HG02885 (cell line): ENCODE measurements around the gene GIGYF1.
"Not testable (repeated sequence)": the region's sequence is repeated elsewhere in the genome, so short reads cannot be mapped to it uniquely, and the experiment has no call there.

ENCODE experiments used
- ATAC-seq: cut with Tn5 transposase; IDR thresholded peaks from one replicate; pipeline ENCODE4 v1.9.1; 2021; ENCODE audit warnings: mild to moderate bottlenecking; ENCODE audit not compliant: unreplicated experiment, poor library complexity

The GIGYF1 gene

DNA sequence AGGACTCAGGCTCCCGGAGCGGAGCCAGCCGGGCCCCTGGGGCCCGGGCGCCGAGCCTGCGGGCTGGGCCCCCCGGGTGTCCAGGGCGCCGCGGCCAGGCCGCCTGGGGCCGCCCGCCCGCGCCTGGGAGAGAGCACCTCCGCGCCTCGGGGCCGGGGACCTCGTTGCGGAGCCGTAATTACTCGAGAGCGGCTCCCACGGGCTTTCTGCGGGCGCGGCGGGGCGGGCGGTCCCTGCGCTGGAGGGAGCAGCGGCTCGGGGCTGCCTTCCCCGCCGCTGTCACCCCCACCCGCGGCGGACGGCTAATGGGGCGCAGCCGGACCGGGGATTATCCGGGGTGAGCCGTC is 19.0 kb downstream of the GIGYF1 start:
- no peak for ATAC-seq

DNA sequence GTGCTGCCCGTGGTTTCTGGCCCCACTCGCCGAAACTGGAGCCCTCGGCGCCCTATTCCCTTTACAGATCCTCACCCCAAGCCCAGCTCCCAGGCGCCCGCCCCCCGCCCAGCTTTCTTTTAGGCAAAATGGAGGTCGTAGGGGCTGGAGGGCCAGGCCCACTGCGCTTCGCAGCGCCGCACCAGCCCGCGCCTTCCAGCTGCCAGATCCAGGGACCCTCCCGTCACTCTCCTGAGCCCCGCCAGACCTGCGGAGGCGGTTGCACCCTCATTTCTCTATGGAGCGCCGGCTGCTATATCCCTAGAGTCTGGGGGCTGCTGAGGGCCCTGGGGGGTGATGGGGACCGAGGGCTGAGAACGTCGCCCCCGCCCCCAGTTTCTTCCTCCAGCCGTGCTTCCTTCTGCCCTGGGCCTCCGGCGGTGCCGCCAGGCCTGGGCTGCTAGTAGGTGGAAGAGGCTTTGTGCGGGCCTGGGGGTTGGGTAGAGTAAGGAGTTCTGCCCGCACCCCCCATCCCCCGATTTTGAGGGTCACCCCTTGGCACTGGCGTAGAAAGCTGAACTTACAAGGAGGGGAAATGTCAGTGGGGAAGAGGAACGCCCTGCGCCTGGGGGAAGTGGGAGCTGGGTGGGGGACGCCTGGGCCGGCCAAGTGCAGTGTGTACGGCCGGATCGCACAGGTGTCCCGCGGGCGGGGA is 19.5 kb downstream of the GIGYF1 start:
- ATAC-seq, result no peak

DNA sequence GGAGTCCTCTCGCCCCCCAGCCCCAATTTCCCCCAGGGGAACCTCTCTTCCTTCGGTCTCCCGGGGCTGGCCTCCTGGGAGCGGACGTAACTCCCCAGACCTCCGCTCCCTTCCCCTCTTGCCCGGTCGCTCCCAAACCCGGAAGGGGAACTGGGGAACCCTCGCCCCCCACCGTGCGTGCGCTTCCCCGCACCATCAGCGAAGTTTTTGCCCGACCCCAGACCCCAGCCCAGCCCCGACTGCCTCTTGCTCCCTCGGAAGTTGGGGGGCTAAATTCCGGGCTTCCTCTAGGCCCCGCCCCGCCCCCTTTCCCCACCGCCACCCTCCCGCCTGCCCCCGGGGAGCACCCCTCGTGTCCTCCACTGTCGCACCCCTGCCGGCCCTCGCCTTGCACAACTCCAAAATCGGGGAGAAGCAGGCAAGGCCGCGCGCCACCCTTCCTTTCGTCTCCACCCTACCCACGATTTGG is 20.1 kb downstream of the GIGYF1 start:
- ATAC-seq, result peak; percentile 1

DNA sequence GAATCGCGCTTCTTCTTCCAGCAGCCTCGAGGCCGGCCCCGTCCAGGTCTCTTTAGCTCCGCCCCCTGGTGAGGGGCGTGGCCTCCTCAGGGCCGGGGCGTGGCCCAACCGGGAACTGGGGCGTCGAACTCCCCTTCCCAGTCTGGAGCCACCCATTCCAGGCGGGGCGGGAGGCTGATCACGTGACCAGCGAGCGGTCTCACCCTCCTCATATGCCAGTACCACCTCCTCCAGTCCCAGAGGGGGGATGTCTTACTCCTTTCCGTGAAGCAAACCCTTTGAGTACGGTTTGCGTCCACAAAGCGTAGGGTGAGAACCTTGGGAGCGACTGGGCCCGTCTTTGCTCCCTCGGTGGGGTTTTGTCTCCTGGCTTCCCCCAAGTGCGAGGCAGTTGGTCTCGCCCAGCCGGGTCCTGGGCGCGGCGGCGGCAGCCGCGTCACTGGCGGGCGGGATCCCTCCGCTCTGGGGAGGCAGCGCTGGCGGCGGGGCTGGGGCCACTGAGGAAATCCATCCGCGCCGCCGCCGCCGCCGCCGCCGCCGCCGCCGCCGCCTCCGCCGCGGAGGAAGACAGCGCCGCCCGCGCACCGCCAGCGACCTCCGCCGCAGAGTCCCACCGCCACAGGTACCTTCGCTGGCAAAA is 20.6 kb downstream of the GIGYF1 start, which contains the start of gene GNB2:
Gene GNB2, plus strand, starts transcription at position 439 of the 640 bp plus-strand sequence. CDS start 2,526 bp downstream, outside the sequence.
- peak; percentile 65 for ATAC-seq

DNA sequence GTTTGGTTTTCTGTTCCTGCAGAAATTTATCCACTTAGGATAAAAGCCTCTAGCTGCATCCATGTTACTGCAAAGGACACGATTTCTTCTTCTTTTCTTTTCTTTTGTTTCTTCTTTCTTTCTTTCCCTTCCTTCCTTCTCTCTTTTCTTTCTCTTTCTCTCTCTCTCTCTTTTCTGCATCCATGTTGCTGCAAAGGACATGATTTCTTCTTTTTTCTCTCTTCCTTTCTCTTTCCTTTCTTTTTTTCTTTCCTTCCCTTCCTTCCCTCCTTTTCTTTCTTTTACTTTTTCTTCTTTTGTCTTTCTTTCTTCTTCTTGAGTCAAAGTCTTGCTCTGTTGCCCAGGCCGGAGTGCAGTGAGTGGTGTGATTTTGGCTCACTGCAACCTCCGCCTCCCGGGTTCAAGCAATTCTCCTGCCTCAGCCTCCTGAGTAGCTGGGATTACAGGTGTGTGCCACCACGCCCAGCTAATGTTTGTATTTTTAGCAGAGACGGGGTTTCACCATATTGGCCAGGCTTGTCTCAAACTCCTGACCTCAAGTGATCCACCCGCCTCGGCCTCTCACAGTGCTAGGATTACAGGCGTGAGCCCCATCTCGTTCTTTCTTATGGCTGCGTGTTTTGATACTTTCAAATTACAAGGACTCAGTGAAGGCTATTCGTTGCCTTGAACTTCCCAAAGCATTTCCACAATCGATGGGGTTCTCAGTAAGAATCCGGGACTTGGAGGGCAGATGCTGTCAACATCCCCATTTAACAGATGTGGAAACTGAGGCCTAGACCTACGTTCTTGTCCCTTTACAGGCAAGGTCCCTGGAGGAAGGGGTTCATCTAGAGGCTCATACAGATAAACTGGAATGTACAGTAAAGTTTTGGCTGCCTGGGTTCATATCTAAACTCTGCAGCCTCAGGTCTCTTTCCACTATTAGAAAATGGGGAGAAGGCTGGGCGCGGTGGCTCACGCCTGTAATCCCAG is 22.4 kb downstream of the GIGYF1 start:
- no peak for ATAC-seq

DNA sequence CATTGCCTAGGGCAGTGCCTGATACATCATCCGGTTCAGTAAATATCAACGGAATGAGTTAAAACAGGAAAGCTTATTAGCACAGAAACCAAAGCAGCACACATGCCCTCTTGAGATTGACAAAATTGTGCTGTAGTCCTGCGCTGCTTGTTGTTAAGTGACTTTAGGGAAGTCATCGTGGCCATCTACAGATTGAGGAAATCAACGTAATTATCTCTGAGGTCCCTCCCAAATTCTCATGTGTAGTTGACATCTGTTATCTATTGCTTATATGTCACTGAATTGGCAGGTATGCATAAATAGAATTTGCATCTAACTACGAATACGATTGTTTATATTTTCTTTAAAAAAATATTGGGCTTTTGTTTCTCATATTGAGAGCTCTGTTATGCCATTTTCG is 24.0 kb downstream of the GIGYF1 start:
- no peak for ATAC-seq

DNA sequence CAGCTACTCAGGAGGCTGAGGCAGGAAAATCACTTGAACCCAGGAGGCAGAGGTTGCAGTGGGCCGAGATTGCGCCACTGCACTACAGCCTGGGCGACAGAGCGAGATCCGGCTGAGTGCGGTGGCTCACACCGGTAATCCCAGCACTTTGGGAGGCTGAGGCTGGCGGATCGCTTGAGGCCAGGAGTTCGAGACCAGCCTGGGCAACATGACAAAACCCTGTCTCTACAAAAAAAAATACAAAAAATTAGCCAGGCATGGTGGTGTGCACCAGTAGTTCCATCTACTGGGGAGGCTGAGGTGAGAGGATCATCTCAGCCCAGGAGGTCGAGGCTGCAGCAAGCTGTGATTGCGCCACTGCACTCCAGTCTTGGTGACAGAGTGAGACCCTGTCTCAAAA is 24.9 kb downstream of the GIGYF1 start:
- ATAC-seq, result not testable (repeated sequence)

DNA sequence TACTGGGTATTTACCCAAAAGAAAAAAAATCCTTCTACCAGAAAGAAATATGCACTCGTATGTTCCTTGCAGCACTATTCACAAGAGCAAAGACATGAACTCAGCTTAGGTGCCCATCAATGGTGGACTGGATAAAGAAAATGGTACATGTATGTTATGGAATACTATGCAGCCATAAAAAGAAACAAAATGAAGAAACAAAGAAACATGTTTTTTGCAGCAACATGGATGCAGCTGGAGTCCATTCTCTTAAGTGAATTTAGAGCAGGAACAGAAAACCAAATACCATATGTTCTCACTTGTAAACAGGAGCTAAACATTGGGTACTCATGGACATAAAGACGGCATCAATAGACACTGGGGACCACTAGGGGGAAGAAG is 26.0 kb downstream of the GIGYF1 start:
- ATAC-seq, result no peak

DNA sequence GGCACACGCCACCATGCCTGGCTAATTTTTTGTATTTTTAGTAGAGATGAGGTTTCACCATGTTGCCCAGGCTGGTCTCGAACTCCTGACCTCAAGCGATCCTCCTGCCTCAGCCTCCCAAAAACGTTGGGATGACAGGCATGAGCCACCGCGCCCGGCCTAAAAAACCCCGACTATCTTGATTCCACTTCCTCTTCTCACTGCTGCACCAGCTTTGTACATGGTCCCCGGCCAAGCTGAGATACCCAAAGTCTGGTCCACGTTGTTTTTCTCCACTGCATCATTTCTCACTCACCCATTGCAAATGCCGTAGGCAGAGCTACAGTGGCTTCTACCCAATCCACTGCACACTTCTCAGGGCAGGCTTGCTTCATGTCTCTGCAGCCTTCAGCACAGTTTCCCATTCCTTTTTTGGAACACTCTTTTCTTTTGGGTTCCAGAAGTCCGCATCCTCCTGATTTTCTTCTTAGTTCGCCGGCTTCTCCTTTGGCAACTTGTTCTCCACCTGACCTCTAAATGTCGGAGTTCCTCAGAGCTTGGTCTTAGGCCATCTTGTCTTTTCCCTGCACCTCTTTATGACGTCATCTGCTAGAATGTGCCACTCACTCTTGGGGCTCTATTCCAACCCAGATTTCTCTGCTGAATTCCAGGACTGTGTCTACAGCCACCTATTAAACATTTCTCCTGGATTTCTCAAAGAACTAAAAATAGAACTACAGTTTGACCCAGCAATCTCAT is 26.6 kb downstream of the GIGYF1 start:
- ATAC-seq, result no peak

DNA sequence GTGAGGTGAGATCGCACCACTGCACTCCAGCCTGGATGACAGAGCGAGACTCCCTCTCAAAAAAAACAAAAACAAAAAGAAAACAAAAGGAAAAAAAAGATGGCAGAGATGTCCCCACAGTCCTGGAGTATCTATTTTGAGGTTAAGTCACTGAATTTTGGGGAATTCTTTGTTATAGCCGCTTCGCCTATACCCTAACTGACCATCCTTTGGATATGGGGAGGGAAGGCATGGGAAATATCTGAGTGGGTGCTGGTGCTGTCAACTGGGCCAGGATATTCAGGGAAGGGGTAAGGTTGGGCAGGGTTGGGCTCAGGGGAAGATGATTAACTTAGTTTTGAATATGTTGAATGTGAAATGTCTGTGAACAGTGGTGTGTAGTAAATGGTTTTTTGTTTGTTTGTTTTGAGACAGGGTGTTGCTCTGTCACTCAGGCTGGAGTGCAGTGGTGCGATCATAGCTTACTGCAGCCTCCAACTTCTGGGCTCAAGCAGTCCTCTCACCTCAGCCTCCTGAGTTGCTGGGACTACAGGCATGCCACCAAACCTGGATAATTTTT is 28.8 kb downstream of the GIGYF1 start:
- ATAC-seq, result no peak

DNA sequence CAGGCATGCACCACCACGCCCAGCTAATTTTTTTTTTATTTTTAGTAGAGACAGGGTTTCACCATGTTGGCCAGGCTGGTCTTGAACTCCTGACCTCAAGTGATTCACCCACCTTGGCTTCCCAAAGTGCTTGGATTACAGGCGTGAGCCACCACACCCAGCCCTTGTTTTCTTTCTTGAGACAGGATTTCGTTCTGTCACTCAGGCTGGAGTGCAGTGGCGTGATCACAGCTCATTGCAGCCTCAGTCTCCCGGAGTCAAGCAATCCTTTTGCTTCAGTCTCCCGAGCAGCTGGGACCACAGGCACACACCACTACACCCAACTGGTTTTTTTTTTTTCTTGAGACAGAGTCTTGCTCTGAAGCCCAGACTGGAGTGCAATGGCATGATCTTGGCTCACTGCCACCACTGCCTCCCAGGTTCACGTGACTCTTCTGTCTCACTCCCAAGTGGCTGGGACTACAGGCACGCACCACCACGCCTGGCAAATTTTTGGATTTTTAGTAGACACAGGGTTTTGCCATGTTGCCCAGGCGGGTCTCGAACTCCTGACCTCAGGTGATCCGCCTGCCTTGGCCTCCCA is 31.8 kb downstream of the GIGYF1 start:
- ATAC-seq, result not testable (repeated sequence)

DNA sequence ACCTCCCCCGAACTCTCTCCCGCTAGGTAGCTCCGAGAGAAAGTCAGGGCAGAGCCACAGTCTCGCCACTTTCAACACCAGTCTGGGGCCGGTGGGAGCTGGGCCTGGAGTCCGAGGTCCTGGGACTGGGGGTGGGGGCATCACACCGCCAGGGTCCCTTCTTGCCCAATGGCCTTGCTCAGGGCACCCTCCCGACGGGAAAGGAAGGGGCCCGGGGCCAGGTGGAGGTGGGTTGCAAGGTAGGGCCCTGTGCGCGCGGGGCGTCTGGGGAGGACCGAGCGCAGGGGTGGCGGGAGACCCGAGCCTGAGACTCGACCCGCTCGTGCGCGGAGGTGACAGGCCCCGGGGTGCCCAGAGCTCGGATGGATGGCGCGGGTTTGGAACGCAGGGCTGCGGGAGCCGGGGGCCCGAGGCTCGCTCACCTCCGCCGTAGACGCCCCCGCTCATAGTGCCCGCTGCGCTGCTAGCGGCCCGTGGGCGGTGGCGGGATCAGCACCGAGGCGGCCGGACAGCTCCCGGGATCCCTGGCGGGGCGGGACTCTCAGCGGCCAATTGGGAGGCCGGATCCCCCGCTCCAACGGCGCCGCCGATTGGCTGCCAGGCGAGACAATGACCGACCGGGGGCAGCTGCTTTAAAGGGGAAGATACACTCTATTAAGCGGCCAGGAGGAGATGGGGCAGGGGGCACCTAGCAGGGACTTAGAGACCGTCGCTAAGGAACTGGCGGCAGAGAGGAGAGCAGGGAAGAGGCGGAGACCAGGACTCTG is 38.0 kb downstream of the GIGYF1 start, which contains the start of gene ACTL6B:
Gene ACTL6B, minus strand, starts transcription at position 541 of the 767 bp plus-strand sequence. Its CDS starts 94 bp downstream, at position 447.
- no peak for ATAC-seq

DNA sequence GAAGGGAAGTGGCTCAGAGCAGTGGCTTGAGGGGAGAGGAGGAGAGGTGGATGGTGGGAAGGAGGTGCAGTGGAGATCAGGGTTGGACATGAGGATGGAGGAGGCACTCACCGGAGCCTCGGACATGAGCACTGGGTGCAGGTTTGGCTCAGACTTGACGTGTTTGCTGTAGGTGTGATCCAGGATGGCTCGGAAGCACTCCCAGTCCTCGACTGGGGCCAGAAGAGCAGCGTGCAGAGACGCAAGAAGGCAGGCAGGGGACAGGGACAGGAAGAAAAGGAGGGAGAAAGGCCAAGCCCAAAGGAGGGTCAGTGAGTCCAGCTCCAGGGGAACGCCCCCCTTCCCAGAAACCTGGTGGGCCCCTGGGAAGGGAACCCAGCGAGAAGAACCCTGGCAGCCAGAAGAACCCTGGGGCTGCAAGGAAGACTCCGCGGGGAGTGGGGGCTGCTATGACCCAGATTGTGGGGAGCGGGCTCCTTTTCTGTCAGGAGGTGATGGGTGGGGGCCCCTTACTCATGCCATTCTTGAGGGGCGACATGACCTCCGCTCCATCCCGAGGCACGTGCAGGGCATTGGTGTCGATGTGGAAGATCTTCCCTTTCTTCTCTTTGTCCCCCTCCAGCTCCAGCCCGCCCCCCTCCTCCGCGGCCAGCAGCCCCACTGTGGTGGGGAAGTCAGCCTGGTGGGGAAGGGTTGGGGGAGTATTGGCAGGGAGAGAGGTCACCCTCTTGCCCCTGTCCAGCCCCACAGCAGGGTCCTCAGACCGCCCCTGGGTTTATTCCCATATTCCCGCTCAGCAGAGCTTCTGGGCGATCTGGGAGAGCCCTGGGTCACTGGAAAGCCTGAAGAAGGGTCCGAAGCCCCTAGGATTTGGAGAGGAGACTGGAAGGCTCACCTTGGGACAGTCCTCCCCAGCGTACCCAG is 38.9 kb downstream of the GIGYF1 start:
- ATAC-seq, result no peak

DNA sequence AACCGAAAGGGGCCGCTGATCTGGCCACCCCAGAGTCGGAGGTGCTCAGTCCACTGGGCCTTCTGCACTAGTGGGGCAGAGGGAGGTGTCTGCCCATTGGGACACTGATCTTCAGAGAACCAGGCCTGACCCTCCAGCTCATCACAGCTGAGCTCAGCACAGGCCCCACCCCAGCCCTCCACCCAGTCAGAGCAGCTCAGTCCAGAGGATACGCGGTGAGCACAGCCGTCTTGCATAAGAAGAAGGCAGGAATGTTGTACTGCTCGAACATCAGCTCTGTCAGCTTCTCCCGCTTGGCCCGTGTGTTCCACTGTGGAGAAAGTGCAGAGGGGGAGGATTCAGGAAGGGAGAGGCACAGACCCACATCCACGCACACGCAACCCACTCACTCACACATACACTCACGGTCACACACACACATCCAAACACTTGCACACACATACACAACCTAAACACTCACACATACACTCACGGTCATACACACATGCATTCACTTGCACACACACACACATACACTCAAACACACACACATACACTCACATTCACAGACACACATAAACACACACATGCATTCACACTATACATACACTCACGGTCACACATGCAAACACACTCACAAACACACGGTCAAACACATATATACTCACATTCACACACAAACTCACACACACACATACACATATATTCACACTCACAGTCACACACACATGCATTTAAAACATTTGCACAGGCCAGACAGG is 44.1 kb downstream of the GIGYF1 start:
- ATAC-seq, result no peak

DNA sequence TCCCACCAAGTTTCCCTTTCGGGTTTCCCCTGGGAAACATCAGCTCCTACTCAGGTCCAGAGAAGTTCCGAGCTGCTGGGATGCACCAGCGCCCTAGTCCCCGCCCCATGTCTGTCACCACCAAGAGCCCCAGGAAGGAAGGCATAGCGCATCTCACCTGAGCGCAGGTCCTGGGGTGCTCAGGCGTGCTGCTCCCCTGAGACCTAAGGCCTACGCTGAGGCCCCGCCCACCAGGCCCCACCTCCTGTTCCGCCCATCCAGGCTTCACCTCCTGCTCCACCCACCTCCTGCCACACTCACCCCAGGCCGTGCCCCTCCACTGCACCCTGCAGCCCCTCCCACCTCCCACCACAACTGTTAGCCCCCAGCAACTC is 51.5 kb downstream of the GIGYF1 start:
- ATAC-seq, result no peak

DNA sequence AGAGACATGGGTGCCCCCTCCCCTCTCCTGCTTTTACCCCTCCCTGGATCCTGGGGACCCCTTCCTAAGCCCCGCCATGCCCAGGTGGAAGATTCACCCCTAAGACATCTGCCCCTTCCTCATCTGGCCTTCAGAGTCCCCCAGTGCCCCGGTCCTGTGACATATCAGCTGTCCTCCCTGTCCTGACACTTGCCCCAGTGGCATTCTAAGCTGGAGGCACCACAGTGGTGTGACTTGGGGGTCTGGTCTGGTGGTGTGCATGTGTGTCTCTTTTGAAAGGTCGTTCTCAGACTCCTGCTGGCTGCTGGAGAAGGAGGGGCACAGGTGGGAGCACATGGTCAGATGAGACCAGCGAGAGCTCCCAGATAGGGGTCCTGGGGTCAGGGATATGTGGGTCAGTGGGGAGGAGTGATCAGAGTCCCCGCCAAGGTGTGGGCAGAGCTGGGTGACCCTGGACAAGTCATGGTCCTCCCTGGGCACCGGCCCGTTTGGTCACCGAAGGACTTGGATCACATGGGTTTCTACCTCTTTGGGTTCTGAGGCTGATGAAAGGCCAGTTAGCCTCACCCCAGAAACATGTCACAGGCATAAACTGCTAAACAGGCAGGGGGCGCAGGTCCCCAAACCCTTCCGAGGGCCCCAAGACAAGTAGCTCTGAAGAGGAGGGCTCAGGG is 52.1 kb downstream of the GIGYF1 start:
- ATAC-seq, result no peak
